Measurements from ENCODE around the gene KLHDC9.
A peak's percentile ranks its signal among the peaks of the same experiment; 100 is the strongest.

KLHDC9 gene

DNA sequence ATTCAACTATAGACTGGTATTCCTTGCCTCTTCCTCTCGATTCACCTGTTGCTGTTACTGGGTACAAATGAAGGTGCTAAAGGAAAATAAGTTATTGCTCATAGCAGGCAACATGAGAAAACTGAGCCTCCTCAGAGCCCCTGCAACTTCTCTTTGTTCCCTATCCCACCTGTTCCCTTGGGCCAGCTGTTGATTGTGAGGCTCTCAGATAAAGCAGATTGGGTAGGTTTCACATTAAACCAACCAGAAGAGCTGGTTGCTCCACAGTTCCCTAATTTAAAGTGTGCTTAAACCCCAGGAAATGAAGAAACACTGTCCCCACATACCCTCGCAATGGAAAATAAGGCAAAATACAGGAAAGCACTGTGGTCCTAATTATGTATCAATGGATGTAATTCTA is 29.5 kb downstream of the KLHDC9 start:
- no peak overlapping the region for H3K27ac ChIP-seq

DNA sequence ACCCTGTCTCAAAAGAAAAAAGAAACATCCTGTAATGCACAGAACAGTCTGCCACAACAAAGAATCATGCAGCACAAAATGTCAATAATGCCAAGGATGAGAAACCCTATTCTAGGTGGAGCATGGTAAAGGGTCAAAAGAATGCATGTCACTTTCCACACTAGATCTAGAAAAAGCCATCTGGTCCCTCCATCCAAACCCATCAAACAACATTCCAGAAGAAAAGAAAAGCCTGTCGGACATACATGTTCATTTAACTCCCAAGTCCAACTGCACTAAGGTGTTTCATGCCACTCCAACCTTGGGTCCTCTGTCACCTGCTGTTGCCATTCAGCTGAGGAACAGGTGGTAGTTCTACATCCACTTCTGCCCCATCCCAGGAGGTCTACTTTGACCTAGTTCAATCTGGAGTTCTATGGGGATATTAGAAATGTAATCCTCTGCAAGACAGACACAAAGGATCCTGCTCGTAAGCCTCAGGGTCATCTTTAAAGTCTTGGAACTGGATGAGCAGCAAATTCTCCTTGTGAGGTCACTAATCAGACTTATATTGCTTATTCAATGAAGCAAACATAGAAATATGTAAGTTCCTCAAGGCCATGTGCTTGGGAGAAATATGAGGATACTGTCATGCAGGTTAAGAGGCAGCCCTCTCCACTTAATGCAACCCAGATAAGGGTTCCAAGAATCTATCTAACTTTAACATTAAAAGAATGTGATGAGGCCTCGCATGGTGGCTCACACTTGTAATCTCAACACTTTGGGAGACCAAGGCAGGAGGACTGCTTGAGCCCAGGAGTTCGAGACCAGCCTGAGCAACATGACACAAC is 30.6 kb downstream of the KLHDC9 start:
- no peak for DNase-seq (ENCODE audit: low read depth, low spot score)
- H3K27ac ChIP-seq, result no peak overlapping the region

More for the DNA sequence above, 29.5 kb downstream of the KLHDC9 start:
- DNase-seq (ENCODE audit: low read depth, low spot score), result no peak

DNA sequence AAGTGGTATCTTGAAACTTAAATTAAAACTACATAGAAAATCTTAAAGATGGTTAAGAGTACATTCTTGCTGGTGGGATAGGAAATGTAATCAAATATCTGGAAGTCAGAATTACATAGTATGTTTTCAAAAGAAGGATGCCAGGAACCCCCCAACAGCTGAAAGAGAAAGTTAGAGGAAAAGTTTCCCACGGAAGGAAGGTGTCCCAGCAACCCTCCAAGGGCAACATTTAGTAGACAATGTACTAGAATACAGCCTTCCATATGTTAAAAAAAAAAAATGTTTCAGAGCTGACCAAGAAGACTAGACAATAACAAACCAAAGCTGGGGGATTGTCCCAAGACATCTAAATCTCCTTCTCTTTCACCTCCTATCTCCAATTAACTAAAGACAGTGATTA is 32.1 kb downstream of the KLHDC9 start:
- no peak for DNase-seq (ENCODE audit: low read depth, low spot score)
- H3K27ac ChIP-seq, result no peak overlapping the region

DNA sequence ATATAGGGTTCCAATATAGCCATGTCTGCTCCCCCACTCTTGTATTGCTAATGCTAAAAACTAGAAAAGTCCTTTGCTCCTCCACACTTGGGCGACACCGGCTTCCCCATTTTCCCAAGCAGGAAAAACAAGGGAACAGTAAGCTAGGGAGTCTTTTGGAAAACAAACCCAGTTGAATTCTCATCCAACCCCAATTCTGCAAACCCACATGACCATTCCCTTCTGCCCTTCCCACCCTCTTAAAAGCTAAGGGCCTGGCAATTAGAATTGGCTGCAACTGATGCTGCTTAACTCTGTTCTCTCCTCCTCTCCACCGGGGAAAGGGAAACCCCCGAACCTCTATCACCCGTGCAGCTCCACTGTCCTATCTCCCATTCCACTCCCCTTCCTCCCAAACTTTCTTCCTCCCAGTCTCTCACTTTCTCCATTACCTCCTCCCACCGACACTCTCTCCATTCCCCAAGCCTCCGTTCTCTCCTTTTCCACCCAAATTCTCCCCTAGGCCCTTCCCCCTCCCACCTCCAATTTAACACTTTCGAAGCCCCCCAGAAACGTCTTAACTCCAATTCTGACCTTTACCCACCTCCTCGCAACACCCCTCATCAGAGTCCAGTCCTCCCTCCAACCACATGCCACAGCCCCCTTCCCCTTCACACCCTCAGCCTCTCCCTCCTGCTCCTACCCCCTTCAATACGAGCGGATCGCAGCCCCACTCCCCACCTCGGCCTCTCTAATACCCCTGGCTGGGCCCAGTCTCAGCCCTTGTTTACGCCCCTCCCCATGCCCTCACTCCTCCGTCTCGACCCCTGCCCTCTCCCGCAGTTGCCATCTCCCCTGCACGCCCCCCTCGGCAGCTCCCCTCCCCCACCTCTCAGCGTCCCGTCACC is 33.6 kb downstream of the KLHDC9 start:
- DNase-seq (ENCODE audit: low read depth, low spot score), result no peak

DNA sequence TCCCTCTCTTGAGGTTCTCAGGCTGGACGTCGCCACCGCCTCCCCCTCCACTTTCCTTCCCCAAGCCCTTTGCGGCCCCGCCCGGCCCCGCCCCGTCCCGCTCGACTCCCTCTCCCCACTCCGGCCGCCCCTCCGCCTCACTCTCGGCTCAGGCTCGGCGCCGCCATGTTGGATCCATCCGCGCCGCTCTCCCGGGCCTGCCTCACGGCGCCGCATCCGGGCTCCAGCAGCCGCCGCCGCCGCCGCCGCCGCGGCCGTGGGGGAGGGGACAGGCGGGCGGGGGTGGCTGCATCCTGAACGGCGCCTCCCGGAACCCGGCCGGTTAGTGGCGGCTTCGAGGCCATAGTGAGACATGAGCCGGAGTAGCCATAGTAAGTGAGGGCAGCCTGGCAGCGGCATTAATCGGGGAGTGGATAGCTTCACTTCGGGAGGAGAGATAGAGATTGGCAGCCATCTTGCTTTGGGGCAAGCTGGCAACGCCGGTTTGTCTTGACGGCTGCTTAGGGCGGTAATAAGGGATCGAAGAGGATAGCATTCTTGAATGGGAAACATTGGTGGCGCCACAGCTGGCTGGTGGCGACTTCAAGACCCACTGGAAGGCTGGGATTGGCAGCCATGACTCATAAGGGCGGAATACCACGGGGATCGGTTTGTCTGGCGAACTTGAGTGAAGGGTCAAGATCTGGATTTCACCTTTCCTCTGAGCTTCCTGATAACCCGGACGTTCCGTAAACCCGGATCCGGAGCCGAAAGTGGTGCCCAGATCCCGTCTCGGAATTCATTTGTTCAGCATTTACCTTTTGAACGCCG is 34.5 kb downstream of the KLHDC9 start, which contains the start of gene DEDD:
Gene DEDD, minus strand, starts transcription at position 258 of the 810 bp plus-strand sequence. CDS start 8,205 bp downstream, outside the sequence.
- DNase-seq (ENCODE audit: low read depth, low spot score), result peak; percentile 70
- peak within 1 kb of the TSS; percentile 96 for H3K27ac ChIP-seq

More for the DNA sequence above, 33.6 kb downstream of the KLHDC9 start:
- H3K27ac ChIP-seq, result peak overlapping the region; percentile 96

DNA sequence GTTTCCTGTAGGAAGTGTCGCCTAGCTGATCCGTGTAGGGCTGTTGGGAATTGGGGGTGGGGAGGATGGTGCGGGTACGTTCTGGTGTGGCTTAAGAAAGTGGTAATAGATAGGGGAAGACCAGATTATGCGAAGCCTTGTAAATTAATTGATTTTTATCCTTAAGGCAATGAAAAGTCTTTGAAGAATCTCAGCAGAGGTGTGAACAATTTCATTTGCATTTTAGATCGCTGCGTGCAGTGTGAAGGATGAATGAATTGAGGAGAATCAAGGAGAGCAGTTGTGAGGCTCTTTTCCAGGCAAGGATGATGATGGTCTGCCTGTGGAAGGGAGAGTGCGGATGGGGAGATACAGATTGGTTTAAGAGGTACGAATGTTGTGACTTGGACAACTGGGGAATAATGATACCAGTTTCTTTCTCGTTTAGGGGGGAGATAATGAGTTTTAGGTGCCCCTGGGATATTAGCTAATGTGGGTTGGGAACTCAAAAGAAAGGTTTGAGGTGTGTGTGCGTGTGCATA is 35.1 kb downstream of the KLHDC9 start:
- no peak for DNase-seq (ENCODE audit: low read depth, low spot score)
- H3K27ac ChIP-seq, result peak overlapping the region; percentile 96

DNA sequence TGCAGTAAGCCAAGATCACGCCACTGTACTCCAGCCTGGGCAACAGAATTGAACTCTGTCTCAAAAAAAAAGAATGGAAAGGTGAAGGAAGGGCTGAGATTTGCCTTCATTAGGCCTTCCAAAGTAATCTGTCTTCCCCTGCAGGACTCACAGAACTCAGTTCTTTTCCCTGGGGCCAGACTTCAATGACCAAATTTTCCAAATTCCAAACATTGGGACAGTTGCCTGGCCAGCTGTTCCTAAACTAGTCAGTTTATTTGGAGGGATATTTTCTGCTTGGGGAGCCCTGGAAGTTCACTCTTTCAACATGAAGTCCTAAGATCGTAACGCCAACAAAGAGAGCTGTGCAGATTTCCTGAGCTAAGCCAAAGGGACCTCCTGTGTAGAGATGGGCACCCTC is 39.7 kb downstream of the KLHDC9 start:
- no peak for DNase-seq (ENCODE audit: low read depth, low spot score)
- no peak overlapping the region for H3K27ac ChIP-seq

DNA sequence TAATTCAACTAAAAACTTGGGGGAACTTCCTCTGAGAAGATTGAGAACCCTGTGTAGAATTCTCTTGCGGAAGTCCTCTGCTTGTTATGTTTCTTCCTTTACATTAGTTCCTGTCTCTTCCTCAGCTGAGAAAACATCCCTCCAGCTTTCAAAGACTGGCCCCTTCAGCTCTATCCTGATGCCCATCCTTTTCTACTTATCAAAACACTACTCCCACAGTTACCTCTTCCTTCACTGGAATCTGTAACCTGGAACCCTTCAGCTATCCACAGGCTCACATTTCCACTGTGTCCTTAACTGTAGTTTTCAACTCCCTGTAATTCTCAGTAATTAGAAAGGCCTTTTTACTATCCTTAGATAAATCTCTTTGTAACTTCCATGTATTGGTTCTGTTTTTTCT is 40.3 kb downstream of the KLHDC9 start:
- DNase-seq (ENCODE audit: low read depth, low spot score), result no peak
- no peak overlapping the region for H3K27ac ChIP-seq

DNA sequence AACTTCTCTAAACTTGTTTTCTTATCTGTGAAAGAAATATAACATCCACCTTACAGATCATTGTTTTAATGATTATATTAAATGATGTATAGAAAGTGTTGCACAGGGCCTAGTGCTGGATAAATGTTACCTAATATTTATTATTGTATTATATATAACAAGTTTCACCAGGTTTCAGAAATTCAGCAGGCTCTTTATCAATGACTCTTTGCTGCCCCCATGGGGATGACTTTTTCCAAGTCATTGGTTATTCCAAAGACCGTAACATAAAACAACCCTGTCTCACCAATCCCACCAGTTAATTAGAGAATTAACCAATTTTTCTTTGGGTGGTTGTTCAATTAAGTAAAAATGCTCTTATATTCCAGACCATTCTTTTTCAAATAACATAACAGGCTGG is 41.6 kb downstream of the KLHDC9 start:
- no peak overlapping the region for H3K27ac ChIP-seq
- no peak for DNase-seq (ENCODE audit: low read depth, low spot score)

DNA sequence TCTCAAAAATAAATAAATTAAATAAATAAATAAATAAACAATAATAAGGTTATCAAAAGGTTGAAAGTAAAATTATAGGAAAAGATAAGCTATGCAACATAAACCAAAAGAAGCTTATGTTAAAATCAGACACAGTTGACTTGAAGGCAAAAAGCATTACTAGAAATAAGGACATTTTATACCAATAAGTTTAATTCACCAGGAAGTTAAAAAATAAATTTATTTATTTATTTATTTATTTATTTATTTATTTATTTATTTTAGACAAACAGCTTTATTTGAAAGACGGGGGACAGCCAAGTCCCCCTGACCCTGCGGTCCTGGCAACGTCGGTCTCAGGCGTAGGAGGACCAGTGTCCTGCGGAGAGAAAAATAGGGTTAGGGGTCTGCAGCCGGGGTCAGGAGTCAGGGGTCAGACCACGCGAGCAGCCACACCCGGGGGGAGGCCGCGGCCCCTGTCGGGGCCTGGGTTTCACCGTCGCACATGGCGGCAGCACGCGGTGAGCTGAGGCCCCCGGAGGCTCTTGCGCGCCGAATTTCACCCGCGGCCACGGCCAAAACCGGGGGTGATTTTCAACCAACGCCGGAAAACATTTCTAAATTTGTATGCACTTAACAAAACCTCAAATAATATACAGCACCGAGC is 42.7 kb downstream of the KLHDC9 start:
- H3K27ac ChIP-seq, result no peak overlapping the region
- DNase-seq (ENCODE audit: low read depth, low spot score), result no peak

DNA sequence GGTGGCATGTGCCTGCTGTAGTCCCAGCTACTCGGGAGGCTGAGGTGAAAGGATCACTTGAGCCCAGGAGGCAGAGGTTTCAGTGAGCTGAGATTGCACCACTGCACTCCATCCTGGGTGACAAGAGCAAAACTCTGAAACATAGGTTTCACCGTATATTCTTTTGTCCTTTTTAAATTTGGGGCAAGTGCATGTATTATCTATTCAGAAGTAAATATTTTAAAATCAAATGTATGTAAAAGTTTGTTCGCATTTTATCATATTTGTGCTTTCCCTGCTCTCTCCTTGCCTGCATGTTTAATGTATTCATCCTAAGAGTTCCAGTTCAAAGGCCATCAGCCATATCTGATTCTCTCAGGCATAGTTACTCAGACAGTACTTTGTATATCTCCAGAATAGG is 47.7 kb downstream of the KLHDC9 start:
- DNase-seq (ENCODE audit: low read depth, low spot score), result no peak
- H3K27ac ChIP-seq, result no peak overlapping the region

Measured in epithelial cell of prostate (primary cell).